Renal cortical epithelial cell (primary cell): ENCODE measurements around the gene TRABD2A. TPM values are rescaled to one million over a fixed set of nuclear protein-coding genes. Genes with fewer than 3 reads are reported as not detected.

Source experiments
- DNase-seq: peaks from one replicate; pipeline ENCODE4 v3.0.0-alpha.2; 2011; ENCODE audit warnings: low read depth
- total RNA-seq: library from RNA; depleted of rRNA; stranded (reverse); fragments of >200 nt; gene quantifications from 2 replicates; pipeline ENCODE4 v1.2.3, GENCODE V29; 2014

Gene TRABD2A
- total RNA-seq, 1 donor from 2014 or later, result 1.1 TPM

DNA sequence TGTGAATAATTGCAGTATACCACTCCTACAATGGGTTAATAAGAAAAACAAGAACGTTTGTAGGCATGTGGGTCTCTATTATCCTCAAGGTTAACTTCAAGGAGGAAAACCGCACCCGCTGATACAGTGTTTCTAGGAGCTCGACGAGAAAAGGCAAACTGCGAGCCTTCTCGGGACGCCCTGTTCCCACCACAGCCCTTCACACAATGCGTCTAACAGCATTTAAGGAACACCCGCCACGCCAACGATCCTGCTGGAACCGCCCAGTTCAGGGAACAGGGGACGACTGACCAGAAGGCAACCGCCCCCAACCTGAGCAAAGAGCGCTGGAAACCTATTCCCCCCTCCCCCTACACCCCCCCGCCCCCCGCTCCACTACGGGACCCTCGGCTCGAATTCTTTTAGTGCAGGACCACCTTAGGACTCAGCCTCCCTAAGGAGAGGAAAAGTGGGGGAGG lies 23.9 kb upstream of the TRABD2A start:
- DNase-seq, result peak; percentile 54

DNA sequence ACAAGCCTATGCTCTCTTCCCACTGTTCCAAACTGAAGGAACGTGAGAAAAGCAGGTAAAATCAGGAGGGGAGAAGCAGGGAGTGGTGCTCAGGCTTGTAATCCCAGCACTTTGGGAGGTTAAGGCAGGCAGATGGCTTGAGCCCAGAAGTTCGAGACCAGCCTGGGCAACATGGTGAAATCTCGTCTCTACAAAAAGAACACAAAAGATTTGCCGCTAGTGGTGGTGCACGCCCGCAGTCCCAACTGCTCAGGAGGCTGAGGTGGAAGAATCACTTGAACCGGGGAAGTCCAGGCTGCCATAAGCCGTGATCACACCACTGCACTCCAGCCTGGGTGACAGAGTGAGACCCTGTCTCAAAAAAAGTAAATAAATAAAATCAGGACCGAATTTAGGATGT lies 23.3 kb upstream of the TRABD2A start:
- no peak for DNase-seq

DNA sequence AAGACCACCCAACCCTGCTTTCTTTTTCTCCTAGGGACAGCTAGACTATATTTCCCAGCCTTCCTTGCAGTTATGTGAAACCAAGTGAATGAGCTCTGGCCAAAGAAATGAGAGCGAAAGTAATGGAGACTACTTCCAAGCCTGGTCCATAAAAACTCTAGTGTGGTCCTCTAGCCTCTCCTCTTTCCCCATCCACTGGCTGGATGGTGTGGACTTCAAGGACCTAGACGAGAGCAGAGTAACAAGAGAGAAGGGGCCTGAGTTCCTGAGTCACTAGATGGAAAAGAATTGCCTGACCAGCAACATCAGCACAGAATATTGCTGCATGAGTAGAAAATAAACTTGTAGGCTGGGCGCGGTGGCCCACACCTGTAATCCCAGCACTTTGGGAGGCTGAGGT lies 21.6 kb upstream of the TRABD2A start:
- DNase-seq, result no peak

DNA sequence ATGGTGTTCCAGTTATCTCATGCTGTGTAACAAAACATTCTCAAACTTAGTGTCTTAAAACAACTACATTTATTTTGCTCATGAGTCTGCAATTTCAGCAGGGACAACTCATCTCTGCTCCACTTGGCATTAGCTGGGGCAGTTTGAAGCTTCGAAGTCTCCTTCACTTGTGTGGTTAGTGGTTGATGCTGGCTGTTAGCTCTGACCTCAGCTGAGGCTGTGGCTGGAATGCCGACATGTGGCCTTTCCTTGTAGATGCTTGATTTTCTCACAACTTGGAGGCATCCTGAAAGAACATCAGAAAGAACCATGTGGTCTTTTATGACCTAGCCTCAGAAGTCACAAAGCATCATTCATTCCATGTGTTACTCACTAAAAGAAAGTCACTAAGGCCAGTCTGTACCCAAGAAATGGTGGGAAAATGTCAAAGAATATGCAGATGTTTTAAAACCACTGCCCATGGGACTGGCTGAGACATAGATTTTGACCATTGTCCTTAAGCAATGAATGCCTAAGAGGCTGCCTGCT lies 20.8 kb upstream of the TRABD2A start:
- peak; percentile 86 for DNase-seq

DNA sequence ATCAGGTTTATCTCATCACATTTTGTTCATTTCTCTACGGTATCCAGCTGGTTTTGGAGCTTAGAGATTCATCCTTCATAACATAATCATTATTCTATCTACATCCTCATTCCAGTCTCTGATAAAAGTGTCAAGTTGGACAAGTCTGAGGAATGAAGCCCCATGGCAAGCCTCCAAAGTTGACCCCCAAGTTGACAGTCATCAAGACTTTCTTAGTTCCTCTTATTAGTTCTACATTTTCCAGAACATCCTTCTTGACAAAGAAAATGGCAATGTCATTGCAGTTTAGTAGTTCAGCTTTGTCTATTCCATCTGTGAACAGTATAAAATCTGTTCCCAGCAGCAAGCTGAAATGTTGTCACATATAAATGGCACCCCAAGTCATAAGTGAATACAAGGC lies 20.1 kb upstream of the TRABD2A start:
- no peak for DNase-seq

DNA sequence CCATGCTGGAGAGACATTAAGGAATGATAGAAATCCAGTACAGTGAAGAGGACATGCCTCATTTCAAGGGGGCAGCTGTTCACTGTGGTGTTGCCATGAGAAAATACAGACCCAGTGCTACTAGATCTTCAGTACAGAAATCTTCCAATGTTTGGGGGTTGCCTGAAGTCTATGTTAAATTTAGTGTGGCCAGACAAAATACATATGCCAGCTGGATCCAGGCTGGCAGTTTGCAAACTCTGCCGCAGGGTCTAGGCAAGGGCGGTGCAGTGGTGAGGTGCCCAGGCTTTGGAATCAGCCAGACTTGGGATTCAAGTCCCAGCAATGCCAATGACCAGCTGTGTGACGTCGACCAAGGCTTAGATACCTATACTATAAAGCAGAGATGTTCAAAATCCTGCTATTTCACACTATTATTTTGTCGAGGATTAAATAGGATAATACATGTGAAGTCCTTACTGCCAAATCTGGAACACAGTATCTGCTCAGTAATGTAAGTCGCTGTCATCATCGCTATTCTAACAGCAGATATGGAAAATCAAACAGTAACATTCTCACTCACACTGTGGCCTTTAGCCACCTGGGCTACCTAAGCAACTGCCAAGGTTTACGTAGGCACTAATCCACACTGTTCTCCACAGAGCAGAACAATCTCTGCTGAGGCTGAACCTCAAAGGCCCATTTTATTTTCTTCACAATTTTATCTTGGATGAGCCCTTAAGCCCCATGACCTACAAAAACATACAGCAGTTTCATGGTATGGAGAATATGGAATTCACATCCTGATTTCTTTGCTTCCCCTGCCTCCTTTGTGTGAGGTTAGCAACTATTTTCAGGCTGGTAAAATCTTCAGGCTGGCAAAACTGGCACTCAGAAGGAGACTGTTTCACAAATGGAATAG lies 18.7 kb upstream of the TRABD2A start:
- DNase-seq, result no peak

DNA sequence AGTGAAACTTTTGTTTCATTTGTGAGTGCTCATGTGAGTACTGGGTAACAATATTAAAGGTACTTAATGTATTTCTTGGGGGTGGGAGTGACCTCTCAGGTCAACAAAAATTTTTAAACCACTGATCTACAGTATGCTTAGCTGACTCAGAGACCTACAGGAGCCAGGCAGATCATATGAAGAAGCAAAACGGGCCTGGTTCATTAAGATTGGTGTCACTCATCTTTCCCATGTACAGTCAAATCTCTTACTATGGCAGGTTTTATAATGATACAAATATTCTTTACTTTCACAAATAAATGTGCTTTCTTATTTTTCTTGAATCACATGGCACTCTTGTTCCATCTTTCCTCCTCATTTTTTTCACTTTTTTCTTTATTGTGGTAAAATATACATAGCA lies 16.9 kb upstream of the TRABD2A start:
- DNase-seq, result no peak

DNA sequence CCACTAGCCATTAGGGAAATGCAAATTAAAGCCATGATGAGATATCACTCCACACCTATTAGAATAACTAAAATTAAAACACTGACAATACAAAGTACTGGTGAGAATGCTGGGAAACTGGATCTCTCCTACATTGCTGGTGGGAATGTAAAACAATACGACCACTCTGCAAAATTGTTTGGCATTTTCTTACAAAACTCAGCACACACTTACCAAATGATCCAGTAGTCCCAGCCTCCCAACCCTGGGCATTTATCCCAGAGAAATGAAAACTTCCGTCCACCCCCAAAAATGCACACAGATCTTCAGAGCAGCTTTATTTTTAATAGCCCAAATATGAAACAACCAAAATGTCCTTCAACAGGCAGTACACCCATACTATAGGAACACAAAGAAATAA lies 15.7 kb upstream of the TRABD2A start:
- no peak for DNase-seq

DNA sequence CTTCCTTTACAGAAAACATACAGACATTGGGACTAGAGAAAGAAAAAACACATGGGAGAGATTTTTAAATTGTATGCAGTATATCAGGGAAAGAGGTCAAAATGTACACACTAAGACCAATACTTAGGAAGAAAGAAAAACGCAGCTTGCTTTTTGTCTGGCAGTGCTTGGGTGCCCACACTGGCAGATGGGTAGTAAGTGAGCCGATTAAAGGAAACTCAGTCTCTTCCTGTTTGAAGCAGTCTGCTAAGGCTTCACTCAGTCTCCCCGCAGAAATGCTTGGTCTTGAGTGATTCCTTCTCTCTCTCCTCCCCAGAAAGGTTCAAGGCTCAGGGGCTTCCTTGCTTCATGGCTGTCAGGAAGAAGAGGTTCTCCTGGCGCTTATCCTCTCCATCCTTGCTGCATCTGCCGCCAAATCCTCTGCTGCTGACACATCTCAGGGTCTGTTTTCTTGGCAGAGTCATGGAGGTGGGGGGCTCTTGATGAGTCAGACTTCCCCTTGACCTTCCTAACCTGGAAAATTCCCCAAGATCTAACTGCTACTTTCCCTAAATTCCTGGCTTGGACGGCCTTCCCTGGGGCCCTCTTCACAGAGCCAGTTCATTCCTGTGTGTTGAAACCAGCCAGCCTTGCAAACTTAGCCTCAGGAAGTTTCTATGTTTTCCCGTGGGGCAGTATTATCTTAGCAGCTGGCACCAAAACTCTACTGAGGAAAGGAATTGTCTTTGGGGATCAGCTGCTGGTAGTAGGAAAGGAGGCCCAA lies 14.1 kb upstream of the TRABD2A start:
- peak; percentile 54 for DNase-seq

DNA sequence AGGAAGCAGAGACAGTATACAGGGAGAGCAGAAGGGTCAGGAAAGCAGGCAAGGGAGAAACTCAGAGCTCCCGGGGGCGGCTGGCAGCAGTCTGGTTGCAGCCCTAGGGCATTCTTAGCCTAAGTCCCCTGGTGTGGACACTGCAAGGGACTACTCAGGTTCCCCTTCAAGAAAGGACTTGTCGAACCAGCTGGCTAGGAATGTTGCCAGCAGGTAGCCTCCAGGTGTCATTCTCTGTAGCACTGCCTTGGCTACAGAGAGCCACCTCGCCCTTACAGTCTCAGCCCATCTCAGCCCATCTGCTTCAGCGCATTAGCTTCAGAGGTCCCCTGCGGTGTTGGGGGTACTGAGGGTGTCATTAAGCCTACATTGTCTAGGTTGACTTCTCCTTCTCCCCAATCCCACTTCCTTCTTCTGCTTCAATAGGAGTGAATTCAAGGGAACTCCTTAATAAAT lies 13.3 kb upstream of the TRABD2A start:
- DNase-seq, result no peak

DNA sequence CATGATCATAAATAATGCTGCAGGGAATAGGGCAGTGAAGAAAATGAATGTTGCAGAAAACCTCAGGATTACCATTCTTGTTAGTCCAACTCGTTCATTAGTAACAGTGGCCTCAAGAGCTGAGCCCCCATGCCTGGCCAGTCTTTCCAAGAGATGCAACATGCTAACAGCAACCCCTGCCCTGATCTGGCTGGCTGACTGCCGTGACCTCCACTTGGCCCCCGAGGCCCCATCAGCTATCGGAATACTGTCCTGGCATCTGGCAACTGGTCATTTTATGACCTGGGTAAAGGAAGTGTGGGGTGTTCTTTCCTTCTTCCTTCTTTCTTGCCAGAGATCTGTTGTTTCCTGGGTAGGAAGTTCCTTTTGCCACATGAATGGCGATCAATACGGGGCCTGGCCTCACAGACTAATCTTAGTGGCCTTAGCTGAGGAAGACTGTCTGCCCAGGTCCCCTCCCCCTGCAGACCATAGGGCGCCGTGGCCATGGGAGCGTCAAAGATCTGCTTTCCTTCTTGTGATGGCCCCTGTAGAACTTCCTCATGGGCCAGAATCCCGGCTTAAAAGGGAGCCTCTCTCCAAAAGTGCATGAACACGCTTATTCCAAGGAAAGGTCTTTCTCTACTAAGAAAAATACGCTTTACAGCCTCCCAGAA lies 10.6 kb upstream of the TRABD2A start:
- no peak for DNase-seq

DNA sequence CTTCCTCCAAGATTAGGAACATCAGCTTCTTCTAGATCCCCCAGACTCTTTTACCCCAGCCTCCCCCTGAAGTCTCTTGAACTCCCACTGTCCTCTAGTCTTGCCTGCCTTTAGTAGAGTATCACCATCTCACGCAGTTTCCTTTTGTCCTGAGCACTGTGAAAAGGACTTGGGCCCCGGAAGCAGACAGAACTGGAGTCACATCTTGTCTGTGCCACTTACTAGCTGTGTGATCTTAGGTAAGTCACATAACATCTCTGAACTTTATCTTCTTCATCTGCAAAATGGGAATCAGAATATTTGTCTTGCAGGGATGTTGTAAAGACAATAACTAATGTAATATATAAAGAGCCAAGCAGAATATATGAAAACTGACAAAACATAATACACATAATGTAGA lies 8.4 kb upstream of the TRABD2A start:
- DNase-seq, result no peak

DNA sequence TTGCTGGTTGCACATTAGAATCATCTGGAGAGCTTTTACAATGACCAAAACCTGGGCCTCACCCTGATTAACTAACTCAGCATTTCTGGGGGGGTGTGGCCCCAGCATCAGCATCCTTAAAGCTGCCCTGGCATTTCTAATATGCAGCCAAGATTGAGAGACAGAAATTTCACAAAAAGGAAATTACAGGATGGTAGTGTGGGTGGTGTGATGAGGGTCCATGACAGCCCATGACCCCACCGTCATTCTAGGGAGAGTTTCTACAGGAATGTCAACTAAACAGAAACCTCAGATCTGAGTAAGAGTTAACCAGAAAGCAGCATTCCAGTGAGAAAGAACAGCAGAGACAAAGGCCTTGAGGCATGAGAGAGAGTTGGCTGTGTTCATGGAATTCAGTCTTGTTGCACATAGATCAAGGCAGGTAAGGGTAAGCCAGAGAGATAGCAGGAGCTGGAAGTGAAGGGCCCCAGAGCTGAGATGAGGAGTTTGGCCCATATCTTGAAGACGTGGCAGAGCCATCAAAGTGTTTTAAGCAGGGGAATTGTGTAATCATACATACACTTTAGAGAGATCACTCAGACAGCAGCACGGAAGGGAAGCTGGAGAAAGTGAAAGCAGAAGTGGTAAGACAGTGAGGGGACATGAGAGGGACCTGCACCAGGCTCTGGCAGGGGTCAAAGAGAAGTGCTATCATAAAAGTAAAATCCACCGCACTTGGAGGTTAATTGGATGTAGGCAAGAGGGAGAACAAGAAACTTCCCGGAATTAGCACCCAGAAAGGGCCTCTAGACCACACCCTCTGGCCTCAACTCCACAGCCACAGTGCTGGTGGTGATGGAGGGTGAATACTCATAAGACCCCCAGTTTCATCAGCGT lies 7.8 kb upstream of the TRABD2A start:
- peak; percentile 73 for DNase-seq

DNA sequence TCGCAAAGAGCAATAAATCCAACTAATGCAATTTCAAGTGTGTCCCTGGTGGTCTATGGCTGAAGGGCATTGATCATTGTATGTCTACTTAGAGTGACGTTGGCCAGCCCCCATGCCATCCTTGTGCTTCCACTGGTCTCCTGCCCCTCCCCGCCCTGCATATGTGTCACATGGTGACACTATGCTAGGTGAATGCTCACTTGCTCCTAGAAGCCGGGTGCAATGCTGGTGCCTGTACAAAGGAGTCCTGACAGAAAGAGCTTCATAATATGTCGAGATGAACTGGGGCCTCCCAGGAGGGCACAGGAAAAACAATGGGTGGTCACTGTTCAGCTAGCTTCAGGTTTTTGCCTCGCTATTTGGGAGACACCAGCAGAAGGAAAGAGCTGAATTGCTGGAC lies 5.9 kb upstream of the TRABD2A start:
- DNase-seq, result no peak

DNA sequence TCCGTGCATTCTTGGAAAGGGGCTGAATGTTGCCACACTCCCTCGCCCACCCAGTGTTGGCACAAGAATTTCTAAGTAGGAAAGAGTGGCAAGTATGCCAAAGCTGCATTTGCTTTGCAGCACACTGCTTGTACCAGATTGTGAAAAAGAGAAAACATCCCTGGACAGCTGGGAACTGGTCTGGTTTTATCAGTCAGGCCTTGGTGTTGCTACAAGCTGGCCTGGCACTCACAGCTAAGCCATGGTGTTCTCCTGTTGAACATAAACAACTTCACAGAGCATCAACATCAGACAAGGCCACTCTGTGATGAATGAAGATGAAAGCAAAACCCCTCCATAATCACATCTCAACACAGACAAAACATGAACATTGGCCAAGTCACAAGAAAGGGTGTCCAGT lies 4.2 kb upstream of the TRABD2A start:
- no peak for DNase-seq

DNA sequence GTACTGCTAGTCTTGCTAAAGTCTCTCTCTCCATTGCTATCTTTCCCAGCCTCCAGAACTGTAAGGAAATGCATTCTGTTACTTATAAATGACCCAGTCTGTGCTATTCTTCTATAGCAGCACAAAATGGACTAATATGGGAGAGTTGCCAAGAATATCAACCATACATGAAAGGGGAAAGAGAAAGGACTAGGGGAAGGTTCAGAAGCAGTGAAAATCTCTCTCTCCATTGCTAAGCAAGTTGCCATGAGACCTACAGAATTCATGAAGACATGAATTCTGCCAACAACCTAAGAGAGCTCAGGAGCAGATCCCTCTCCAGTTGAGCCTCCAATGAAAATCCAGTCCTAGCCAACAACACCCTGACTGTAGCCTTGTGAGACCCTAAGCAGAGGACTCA lies 3.6 kb upstream of the TRABD2A start:
- DNase-seq, result no peak

DNA sequence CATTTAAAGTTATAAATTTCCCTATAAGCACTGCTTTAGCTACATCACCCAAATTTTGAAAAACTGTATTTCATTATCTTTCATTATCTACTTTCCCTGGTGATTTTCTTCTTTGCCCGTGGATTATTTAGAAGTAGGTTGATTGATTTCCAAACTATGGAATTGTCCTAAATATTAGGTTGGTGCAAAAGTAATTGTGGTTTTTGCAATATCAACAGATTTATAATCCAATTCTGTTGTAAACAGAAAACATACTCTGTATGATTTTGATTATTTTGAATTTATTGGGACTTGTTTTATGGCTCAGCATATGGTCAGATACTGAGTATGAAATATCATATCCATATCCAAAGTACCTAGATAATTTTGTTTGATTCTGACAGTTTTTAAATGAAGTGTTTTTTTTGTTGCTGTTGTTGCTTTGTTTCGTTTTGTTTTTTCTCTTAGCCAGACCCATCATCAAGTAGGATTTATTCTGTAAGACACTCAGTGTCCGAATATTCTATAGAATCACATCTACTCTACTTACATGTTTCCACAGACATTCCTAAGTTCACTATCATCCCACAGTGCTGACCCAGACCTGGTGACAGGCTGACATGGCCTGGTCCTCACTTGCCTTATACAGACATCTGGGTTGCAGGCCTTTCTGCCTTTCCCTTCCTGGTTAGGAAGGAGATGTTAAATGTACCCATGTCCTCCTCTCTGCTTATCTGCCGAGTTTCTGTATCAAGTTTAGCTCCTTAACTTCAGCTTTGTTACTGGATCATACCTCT lies 2.1 kb upstream of the TRABD2A start:
- DNase-seq, result no peak

DNA sequence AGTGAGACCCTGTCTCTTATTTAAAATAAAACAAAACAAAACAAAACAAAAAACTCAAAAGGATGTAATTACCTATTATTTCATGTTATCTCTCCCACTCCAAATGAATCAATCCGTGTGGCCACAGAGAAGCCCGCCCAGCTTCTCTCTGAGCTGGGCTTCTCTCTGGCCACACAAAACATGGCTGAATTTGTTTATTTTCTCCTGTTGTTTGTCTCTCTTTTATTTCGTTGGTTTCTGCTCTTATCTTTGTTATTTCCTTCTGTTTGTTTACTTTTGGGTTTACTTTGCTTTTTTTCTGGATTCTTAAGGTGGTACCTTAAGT lies 1.5 kb upstream of the TRABD2A start:
- no peak for DNase-seq

DNA sequence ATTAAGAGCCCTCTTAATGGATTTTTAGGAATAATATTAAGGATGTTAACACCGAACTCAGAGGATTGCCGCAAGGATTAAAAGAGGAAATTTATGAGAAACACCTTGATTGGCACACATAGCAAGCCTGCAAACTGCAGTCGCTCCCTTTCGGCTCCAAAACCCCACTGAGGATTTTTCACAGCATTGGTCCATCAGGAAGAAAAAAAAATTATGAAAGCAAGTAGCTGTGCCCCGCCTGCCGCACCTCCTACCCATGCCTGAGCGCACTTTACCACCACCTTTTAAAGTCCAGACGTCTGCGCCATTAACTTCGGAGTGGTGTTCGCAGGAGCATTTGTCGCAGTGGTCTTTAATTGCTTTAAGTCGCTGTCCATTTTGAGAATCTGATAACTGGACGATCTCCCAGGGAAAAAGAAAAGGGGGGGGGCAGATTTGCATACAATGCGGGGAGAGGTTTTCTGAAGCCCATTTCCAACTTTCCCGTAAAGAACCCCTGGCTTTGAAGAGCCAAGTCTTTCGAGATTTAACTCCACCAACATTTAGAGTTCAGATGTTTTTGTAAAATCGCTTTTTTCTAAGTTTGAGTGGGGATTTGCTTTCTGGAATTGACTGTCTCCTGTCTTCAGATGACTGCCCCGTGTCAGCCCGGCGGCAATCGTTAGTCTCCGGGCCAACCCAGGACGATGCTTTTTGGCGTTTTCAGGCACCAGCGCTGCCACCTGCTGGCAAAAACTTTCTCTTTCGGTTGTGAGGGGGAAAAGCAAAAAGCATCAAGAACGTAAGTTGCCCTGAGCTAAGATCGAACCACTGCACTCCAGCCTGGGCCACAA lies 913 bp upstream of the TRABD2A start:
- DNase-seq, result peak; percentile 68

DNA sequence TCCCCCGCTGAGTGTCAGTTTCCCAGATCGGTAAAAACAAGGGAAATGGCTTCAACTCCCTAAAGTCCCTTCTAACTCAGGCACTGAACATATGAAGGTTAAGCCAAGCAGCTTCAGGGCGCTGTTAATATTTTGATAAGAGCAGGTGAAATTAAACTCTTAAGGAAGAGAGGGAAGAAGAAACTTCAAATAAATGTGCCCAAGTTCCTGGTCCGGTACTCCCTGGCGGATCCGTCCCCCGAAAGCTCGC lies 564 bp downstream of the TRABD2A start:
- no peak for DNase-seq
